NT2/D1 (cell line): Measurements from ENCODE around the gene SERBP1.
A peak's percentile ranks its signal among the peaks of the same experiment; 100 is the strongest.

Experiments
- DNase-seq: peaks from one replicate; pipeline ENCODE4 v3.0.0-alpha.2; 2011; ENCODE audit warnings: low read depth, low spot score
- H3K27me3 ChIP-seq: 2 replicates; pipeline ENCODE4 v1.6.0; 2011; ENCODE audit warnings: mild to moderate bottlenecking; ENCODE audit not compliant: insufficient read length, insufficient read depth
- H3K36me3 ChIP-seq: 2 replicates; pipeline ENCODE4 v1.6.1; 2011; ENCODE audit warnings: mild to moderate bottlenecking, low read length, mixed read lengths; ENCODE audit not compliant: insufficient read depth, insufficient read length
- H3K4me1 ChIP-seq: 2 replicates; pipeline ENCODE4 v1.5.1; 2011; ENCODE audit not compliant: insufficient read depth, insufficient read length
- H3K4me3 ChIP-seq: 2 replicates; pipeline ENCODE4 v1.5.1; 2011; ENCODE audit warnings: low read depth; ENCODE audit not compliant: insufficient read length
- H3K9ac ChIP-seq: 2 replicates; pipeline ENCODE4 v1.6.0; 2011; ENCODE audit warnings: low read depth; ENCODE audit not compliant: insufficient read length
- H3K9me3 ChIP-seq: 2 replicates; pipeline ENCODE4 v1.5.1; 2011; ENCODE audit warnings: mild to moderate bottlenecking, low read length; ENCODE audit not compliant: insufficient read depth
- SUZ12 ChIP-seq: IDR thresholded peaks from 2 replicates; pipeline ENCODE4 v1.6.1; 2011; ENCODE audit not compliant: insufficient read length, insufficient read depth; ENCODE audit errors: extremely low read depth
- YY1 ChIP-seq: IDR thresholded peaks from 2 replicates; pipeline ENCODE4 v1.6.1; 2011; ENCODE audit not compliant: insufficient read length, insufficient read depth
- ZNF274 ChIP-seq: IDR thresholded peaks from 2 replicates; pipeline ENCODE4 v1.6.1; 2011; ENCODE audit warnings: mild to moderate bottlenecking, low read depth, low read length

Gene SERBP1

DNA sequence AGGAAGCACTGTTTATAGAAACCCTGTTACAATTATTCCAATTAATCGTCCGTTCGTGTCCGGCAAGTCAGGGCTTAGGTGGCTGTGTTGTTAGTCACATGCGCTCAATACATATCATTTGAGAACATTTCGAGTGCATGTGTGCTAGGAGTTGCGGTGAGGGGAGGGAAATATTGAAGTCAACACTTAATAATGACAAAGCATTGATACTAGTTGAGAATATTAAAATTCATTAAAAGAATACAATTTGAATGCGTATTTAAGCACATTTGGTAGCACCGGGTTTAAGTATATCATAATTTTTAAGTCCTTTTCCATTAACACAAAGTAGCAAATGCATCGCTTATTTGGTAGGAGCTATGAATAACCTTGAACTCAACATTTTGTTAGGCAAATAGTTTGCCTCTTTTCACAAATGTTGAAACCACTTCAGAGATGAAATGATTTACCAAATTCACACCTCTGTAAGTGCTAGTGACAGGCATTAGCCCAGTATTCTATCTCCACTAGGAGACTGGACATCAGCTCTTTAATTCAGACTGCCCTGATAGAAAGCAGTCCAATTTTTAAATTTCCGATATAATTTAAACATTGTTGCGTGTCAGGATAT, 1.1 kb upstream of the SERBP1 start:
- DNase-seq: no peak
- no peak for TF ChIP-seq SUZ12
- no peak for TF ChIP-seq ZNF274
- TF ChIP-seq YY1: no peak

DNA sequence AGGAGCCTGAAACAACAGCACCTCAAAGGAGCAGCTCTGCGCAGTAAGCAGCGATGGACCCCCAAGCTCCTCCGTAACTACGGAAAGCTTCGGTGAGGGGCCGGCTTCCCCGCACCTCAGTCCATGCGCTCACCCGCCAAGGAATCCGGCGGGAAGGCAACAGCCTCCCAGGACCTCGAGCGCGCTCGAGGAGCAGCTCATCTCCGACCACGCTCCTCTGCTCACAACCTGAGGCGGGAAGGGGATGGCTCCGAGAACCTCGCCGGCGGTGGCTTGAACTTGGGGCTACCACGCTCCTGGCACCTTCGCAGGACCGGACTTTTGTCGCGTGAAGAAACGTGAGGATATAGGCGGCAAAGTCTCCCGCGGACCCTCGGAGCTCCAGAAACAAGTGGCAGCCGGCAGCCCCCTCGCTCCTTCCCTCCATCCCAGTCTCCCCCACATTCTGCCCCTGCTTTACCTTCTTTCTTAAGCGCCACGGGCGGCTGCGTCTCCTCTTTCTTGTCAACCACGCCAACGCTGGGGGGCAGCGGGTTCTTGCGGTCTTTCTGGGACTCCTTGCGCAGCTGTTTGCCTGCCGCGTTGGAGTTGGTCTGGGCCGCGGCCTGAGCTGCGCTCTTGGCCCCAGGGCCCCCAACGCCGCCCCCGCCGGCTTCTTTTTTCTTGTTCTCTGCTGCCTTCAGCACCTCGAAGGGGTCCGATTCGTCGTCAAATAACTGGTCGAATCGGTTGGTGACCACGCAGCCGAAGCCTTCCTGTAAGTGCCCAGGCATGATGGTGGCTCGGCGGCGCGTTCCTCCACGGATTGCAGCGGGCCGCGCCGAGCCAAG, 459 bp downstream of the SERBP1 start:
- TF ChIP-seq ZNF274: no peak
- no peak for TF ChIP-seq YY1
- TF ChIP-seq SUZ12: no peak
- Histone ChIP-seq H3K27me3 (no peaks in the 10 kb centered on the region), H3K9ac (peak overlapping the region; percentile 100), H3K4me3 (peak overlapping the region; percentile 96), H3K9me3 (no peaks in the 10 kb centered on the region), H3K4me1 (no peaks in the 10 kb centered on the region), H3K36me3 (peaks cover 48% of the 10 kb centered on the region)
- no peak for DNase-seq

More for the DNA sequence above, 1.1 kb upstream of the SERBP1 start:
- H3K9me3 ChIP-seq: no peaks in the 10 kb centered on the region
- H3K4me1 ChIP-seq: no peaks in the 10 kb centered on the region
- H3K27me3 ChIP-seq: no peaks in the 10 kb centered on the region
- H3K36me3 ChIP-seq: peaks cover 33% of the 10 kb centered on the region
- H3K9ac ChIP-seq: peak overlapping the region; percentile 96
- H3K4me3 ChIP-seq: peak overlapping the region; percentile 96

DNA sequence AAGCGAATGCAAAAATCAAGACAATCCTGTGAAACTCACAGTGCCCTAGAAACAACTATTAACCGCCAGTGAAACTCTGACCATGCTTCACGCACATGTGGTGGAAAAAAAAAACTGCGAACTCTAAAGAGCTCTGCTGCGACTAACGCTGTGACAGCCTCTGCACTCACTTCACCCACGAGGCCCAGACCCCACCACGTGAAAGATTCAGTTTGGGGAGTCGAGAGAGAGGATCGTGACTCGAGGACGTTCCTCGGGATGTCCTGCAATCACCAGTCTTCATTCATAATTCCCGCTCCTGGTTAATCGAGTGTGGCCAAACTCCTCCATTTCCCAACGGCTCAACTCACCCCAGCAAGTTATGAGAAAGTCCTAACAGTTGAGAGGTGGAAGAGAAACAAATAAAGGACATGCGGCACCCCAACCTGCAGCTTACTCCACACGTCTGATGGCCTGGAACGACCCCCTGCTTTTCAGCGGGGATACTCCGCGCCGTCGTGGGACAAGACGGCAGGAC, 1.1 kb downstream of the SERBP1 start:
- no peak for DNase-seq
- peaks cover 55% of the 10 kb centered on the region for H3K36me3 ChIP-seq
- TF ChIP-seq SUZ12 (no peak), ZNF274 (no peak), YY1 (no peak)

DNA sequence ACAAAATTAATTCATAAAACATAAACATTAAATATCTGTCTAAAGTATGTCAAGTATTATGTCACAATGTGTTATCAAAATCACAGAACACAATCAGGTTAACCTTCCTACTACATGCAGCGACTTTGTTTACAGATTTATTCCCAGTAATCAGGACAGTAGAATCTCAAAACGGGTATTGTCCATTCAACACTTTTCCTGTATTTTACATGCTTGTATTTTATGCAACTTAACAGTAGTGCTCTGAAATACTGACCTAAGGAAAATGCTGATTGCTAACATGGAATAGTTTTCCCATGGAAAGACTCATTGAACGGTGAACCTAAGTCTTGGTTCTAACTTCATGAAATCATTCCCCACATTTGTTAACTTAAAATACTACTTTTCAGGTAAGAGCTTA, 2.3 kb downstream of the SERBP1 start:
- DNase-seq: no peak
- peak overlapping the region; percentile 100 for H3K9ac ChIP-seq

More for the DNA sequence above, 1.1 kb downstream of the SERBP1 start:
- H3K9me3 ChIP-seq: no peaks in the 10 kb centered on the region
- peak overlapping the region; percentile 100 for H3K9ac ChIP-seq
- no peaks in the 10 kb centered on the region for H3K27me3 ChIP-seq
- H3K4me1 ChIP-seq: no peaks in the 10 kb centered on the region
- peak overlapping the region; percentile 96 for H3K4me3 ChIP-seq

DNA sequence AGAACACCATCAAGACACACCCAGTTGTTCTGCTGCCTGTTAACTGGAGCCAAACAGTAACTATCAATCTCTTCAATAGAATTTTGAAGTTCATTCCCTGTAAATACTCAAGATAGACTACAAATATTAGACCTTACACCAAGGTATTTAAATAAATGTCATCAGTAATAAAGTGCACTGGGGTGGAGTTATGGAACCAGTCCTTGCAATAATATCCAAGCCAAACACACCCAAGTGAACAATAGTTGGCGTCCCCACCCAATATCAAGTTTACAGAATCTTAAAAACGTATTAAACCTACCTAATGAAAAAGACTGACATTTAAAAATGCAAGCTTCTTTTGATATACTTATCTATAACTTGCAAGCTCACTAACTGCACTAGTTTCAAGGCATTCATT, 2.7 kb downstream of the SERBP1 start:
- Histone ChIP-seq H3K36me3 (peaks cover 70% of the 10 kb centered on the region), H3K4me3 (peak overlapping the region; percentile 96), H3K9me3 (no peaks in the 10 kb centered on the region), H3K4me1 (no peaks in the 10 kb centered on the region), H3K27me3 (no peaks in the 10 kb centered on the region), H3K9ac (no peak overlapping the region)
- TF ChIP-seq YY1 (no peak), ZNF274 (no peak), SUZ12 (no peak)
- DNase-seq: no peak

More for the DNA sequence above, 2.3 kb downstream of the SERBP1 start:
- Histone ChIP-seq H3K27me3 (no peaks in the 10 kb centered on the region), H3K4me1 (no peaks in the 10 kb centered on the region), H3K9me3 (no peaks in the 10 kb centered on the region), H3K36me3 (peaks cover 66% of the 10 kb centered on the region), H3K4me3 (peak overlapping the region; percentile 96)
- no peak for TF ChIP-seq SUZ12
- TF ChIP-seq ZNF274: no peak
- TF ChIP-seq YY1: no peak

DNA sequence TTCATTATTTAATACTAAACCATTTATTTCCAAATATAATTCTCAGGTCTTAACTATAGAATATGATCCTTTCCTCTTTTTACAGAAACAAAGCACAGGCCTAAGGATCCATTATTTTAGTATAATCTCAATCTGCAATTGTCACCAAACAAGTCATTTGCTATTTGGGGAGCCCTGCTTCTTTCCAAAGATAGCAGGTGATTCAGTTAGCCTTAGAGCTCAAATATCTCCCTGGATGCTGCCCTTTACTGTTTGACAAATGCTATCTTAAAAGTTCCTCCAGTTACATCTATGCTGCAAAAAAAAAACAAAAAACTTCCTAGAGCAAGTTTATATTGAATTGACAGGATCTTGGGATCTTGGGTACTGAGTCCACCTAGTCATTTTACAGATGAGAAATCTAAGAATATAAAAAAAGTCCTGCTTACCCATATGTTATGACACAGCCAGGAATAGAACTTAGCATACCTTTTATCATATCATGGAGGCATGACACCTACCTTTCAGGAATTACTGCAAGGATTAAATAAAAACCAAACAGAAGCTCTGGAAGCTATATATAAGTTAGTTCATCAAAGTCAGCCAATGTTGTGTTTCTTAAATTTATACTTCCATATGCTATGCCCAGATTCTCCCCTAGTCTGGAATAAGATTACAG, 9.2 kb downstream of the SERBP1 start:
- Histone ChIP-seq H3K36me3 (peaks cover 99% of the 10 kb centered on the region), H3K4me1 (no peaks in the 10 kb centered on the region), H3K9ac (no peak overlapping the region), H3K27me3 (no peaks in the 10 kb centered on the region), H3K9me3 (no peaks in the 10 kb centered on the region), H3K4me3 (no peak overlapping the region)
- no peak for DNase-seq
- TF ChIP-seq SUZ12 (no peak), ZNF274 (no peak), YY1 (no peak)
